Measurements from ENCODE around the gene CAMK2B. TPM values are rescaled to one million over a fixed set of nuclear protein-coding genes. Genes with fewer than 3 reads are reported as not detected.

The CAMK2B gene
- total and polyA plus RNA-seq, 2 of the 13 experiments (the other 11 are each of a cell fraction or from before 2014, with no cell fraction given) = 0.27 to 0.48 TPM

GRCh38 chr7:44219371-44220045, 105.9 kb downstream of the CAMK2B start:
- no peaks in the 10 kb centered on the region for H3K36me3 ChIP-seq (replicated peaks in 1 of 2; ENCODE audit: control insufficient read depth in 1 of 2, insufficient read depth in 2 of 2, low read length in 2 of 2)
- CTCF ChIA-PET (ENCODE audit: low intra/inter-chr PET ratio, low total read pairs) = no interaction called here
- no peak overlapping the region for H3K9ac ChIP-seq (ENCODE audit: insufficient read depth, low read depth, low read length)
- H4K20me1 ChIP-seq (ENCODE audit: insufficient read depth, low read length) = no peaks in the 10 kb centered on the region
- FAIRE-seq = no peak
- peaks cover 4 to 23% of the 10 kb centered on the region in 2 experiments; a peak in 4 of 5 replicates for H3K27me3 ChIP-seq (ENCODE audit: control insufficient read depth in 1 of 2, insufficient read depth in 2 of 2, low read length in 2 of 2)
- in situ Hi-C loops (cut with HindIII; ENCODE audit: extremely low pct_ligation_motif_present, low pct_unique_long_range_greater_than_20kb) = no loop called here
- no peaks in the 10 kb centered on the region for H3K9me3 ChIP-seq (ENCODE audit: low read length)
- WGBS (ENCODE audit: low lambda C conversion rate) = 63% methylated on average over 15 of the region's 18 CpGs
- H3K27ac ChIP-seq (ENCODE audit: extremely low read length, insufficient read depth, low read length) = no peak overlapping the region
- POLR2A ChIA-PET = interaction anchor here (0.8 kb wide), 1 partner anchor 19 kb away, joined by 4 read pairs; the partner anchor contains the start of gene YKT6
- peaks cover 40% of the 10 kb centered on the region for H3K4me1 ChIP-seq (ENCODE audit: insufficient read depth, low read length)
- DNase-seq (ENCODE audit: low spot score) = no peak
- H3K79me2 ChIP-seq (ENCODE audit: insufficient read depth, low read length) = no peaks in the 10 kb centered on the region
- no peak for ATAC-seq
- H2AFZ ChIP-seq (ENCODE audit: low read length) = no peak overlapping the region
- H3K4me2 ChIP-seq (ENCODE audit: low read depth, low read length) = no peak overlapping the region
- no TSS peak for BruUV-seq (replicated peaks)
- H3K4me3 ChIP-seq (replicated peaks in 1 of 3; ENCODE audit: insufficient read depth in 1 of 3, low read depth in 2 of 3, low read length in 3 of 3) = no peak overlapping the region
- TF ChIP-seq SRY (CRISPR knock-in tag; IDR thresholded peaks at IDR 0.05) (no peak), NONO (IDR thresholded peaks at IDR 0.05) (no peak), NONO (CRISPR knock-in tag; conservative IDR thresholded peaks at IDR 0.05) (no peak), KLF16 (CRISPR knock-in tag; IDR thresholded peaks at IDR 0.05) (no peak), ATF2 (CRISPR knock-in tag; IDR thresholded peaks at IDR 0.05) (no peak), ZNF276 (CRISPR knock-in tag; IDR thresholded peaks at IDR 0.05; ENCODE audit: low read depth) (no peak)
- intact Hi-C loops (cut with micrococcal nuclease; ENCODE audit: unreplicated experiment) = no loop called here
